GM11168 (cell line): ENCODE data around the gene GDPD2.

Experiments
- in situ Hi-C: fragments of 300-500 bp; cut with MboI; formaldehyde crosslinking; loops from one replicate; pipeline ENCODE4 v1.12.0; 2022; ENCODE audit warnings: low sequenced_read_pairs; ENCODE audit not compliant: unreplicated experiment

The GDPD2 gene

DNA sequence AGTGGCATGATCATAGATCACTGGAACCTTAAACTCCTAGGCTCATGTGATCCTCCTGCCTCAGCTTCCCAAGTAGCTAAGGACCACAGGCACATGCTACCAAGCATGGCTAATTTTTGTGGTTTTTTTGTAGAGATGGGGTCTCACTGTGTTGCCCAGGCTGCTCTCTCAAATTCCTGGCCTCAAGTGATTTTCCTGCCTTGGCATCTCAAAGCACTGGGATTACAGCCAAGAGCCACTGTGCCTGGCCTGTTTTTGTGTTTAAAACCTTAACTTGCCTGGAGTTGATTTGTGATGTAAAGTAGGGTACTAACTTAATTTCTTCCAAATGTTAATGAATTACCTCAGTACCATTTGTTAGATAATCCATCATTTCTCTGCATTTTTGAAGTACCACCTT is 43.9 kb downstream of the GDPD2 start:
- in situ Hi-C loops: no loop called here

DNA sequence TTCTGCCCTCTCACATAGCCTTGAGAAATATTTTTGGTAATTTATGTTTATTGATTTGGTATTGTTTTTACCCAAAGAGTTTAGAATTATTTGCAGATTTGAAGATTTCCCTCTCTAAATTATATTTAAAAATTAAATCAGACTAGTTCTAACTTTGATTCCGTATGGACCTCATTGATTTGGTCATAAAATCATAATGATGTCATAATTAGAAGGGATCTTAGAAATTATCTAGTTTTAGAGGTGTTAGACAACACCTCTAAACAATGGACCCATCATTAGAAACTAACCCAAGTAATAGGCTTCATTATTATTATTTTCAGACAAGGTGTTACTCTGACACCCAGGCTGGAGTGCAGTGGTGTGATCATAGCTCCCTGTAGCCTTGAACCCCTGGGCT is 45.6 kb downstream of the GDPD2 start:
- in situ Hi-C loops: no loop called here

DNA sequence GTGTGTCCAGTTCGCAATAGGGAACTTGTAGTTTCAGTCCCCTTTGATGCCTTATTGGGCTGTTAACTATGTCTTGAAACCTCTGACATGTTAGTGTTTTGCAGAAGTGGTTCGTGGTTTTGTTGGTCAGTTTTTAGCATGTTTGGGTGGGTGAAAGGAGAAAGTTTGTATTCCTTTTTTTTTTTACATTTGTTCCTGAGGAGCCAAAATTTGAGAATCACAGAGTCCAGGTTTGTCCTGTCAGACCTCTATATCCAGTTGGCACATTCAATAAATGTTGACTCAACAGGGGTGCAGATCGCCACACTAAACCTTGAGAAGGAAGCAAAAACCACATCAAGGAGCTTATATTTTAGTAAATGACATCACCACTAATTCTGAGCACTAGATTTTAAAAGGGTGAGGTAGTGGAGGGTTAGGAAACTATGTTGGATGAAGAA is 47.8 kb downstream of the GDPD2 start:
- in situ Hi-C loops: no loop called here

DNA sequence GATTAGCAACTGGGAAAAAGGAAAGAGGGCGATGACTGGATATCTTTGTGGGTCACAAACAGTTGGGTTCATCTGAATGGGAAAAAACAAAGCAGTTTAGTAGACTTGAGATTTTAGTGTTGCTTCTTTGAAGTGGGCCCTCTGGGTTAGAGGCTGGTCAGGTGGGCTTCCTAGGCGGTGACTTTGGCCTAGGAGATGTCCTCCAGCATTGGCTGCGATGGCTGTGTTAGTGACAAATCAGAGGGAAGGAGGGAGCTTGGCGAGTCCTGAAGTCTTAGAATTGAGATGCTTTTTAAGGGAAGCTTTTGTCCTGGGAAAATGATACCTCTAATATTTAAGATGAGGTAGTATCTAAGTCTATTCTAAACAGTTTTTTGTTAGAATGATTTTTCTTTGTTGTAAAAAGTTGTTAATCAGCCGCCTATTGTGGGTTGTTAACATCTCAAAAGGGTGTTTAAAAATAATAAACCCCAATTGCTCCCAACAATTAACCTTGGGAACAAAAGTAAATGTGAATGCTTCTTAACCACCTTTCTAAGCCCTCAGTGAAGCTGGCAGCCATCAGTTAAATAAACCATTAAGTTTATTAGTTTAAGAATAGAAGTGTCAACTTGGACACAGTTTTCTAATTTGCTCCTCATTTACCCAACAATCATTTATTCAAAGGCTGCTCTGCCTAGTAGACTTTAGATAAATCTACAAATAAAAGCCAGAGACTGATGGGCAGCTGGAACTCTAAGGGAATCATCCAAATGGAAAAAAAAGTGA is 53.2 kb downstream of the GDPD2 start:
- in situ Hi-C loops: no loop called here

DNA sequence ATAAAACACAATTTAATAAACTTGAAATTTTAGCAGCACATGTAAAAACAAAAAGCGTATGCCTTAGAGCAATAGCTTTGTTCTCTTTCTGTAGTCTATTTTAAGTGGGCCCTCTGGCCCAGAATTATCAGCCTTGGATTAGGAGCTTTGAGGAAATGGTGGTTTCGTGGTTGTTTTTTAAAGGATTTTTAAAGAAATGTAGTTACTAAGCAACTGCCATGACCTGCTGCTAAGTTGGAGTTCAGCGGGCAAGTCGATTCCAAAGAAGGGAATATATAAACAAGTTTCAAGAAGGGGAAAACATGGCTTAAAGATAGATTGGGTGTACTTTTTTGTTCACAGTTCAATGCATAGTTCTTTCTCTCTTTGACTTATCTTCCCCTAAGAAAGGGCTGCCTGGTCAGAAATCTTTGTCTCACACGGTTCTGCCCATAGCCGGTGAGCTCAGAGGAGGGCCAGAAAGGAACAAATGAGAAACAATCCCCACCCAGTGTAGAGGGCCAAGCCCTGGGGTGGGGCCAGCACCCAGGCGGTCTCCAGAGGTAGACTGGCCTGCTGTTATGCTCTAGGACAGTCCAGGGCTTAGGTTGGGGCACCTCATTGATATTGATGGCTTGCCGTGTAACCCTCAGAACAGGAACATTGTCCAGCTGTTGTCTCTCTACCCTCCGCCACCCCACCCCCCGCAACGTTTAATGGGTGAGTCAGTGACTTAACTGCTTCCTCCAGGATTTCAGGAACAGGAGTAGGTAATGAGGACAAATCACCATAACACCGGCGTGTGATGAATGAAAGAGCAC is 54.0 kb downstream of the GDPD2 start:
- in situ Hi-C loops: no loop called here

DNA sequence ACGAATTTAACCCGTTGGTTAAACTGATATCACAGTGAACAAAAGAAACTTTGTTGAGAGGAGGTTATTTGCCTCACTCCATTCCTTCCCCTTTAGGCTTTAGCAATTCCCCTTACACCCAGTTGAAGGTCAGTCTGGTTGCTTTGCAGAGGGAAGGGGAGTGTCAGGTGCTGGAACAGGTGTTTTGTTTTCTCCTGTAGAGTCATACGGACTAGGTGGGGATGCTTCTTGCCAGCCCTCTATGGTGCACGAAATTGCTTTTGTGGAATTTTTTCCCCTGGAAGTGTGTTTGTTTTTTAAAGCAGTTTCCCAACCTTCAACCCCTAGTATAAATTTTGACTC is 54.6 kb downstream of the GDPD2 start:
- in situ Hi-C loops: no loop called here

DNA sequence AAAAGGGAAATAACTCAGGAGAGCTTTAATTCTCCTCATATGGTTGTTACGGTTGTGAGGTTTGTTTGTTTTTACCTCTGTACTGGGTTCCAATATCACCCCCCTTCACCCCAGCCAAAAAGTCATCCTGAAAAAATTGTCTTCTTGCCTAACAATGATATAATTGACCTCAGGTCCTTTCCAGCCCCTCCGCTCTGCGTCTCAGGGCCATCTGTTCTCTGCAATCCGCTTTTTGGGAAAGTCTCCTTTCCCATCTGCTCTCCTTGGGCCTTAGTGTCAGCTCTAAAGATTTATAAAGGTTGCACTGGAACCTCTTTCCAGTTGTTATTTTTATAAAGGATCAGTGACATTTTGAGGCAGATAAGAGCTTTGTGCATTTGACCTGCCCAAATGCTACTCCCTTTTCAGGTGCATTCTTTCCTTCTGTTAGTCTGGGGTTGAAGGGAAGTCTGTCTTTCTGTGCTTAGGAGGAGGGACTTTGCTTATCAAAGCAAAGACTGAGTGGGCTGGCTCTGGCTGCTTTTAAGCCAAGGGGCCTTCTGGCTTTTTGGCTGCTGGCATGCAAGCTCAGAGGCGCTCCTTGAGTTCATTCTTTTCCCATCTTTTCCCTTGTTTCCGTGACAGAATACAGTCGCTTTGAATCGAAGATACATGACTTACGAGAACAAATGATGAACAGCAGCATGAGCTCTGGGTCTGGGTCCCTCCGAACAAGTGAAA is 55.6 kb downstream of the GDPD2 start:
- in situ Hi-C loops: no loop called here

DNA sequence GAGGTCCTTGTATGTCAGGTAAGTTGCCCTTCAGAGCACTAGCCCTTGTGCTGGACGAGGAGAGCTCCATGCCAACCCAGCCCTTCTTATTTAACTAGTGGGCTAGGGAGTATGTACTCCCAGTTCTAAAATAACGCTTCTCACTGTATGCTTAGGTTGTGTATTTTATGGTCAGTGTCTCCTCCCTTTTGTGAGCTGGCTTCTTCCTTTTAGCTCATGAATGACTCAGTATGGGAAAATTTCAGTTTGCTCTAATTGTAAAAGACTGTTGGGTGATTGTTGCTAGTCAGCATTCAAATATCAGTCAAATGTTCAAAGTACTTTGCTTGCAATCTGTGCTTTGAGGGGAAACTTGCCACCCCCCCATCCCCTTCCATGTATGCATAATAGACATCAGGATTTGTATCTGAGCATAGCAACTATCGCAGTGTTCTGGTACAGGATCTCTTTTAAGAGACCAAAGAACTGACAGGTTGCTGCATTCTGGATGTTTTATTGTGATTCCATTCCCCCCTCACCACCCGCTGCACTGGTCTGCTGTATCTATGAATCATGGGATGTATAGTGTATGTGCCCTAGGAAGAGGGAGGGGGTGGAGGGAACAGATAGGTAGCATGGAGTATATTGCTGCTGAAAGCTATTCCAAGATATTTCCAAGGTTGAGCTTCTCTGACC is 56.3 kb downstream of the GDPD2 start:
- in situ Hi-C loops: no loop called here

DNA sequence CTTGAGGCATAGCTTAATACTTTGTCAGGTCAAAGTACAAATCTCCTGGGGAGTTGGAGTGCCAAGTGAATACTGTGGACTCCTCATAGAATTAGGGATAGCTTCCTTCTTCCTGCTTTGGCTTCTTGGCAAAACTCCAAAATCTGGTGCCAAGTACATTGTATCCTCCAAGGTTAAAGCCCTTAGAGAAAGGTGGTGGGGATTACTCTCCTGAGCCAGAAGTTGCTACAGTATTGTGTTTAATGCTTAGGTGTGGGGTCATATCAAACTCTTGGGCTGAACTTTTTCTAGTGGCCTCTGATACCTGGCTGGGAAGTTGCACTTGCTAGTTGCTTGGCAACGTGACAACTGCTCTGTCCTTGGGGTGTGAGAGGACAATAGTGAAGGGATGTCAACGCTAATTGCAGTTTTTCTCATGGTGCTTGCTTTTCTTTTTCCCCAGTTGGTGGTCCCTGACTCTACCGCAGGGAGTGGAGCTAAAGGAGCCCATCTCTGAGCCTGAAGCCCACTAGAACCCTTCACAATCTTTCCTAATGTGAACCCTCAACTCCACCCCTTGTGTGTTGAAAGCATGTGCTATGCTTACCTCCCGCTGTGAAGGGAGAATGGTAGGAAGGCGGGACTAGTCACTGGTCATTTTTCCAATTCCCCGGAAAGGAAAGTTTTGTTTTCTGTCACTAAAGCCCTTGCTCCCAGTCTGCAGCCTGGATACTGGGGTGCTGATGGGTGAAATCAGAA is 57.0 kb downstream of the GDPD2 start:
- in situ Hi-C loops: no loop called here

DNA sequence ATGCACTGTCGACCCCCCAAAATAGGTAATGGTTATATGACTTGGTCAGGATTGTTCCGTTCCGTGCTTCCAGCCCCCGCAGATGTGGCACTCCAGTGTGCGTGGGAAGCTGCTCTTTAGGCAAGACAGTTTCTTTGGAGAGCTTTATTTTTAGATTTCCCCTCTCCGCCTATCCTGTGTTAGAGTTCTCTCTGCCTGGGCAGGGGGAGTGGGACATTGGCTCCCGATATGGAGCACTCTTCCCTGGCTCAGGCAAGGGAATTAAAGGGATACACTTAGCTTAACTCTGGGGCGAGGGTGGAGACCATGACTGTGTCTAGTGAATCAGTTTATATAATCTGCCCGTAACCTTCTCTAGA is 57.5 kb downstream of the GDPD2 start:
- in situ Hi-C loops: no loop called here

DNA sequence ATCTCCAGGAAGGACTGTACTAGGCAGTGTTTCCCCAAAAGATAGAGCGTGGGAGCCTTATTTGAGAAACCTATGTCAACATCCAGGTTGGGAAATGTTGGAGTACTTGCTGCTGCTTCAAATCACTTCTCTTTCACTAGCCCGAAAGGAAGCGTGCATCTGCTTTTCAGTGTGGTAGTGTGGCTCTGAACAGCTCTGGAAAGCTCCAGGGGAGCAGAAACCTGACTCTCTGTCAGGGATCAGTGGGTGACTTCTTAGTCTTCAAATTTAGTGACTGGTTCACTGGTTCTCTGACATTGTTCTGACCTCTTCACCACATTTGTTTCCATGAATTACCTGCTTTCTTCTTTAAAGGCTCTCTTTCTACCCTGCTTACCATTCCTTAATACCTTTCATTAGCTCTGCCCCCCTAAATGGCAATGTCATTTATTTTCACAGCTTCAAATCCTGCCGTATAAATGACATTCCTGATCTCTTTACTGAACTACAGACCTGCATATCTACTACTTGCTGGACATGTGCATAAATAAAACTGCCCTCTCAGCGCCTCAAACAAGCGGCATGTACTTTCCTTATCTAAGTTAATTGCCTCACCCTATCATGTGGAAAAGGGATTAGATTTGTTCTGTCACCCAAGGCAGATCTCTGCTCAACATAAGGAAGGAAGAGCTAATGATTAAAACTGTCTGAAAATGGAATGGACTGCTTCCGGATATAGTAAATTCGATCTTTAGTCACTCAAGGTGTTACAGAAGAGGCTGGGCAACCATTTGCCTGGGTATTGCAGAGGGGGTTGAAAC is 58.6 kb downstream of the GDPD2 start:
- in situ Hi-C loops: no loop called here

DNA sequence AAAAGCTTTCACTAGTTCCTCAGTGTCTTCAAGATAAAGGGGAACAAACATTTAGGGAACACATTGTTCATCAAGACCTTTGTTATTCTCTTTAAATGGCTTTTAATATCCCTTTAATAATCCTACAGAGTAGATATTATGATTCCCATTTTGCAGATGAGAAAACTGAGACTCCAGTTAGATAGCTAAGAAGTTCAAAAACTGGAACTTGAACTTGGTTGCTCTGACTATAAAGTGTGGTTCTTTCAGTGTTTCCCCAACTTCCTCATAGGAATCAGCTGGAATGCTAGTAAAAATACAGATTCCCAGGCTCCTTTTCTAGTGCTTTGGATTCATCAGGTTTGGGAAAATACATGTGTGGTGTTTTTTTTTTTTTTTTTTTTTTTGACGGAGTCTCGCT is 59.2 kb downstream of the GDPD2 start:
- in situ Hi-C loops: no loop called here
